ENCODE data around the gene CFAP52. TPM values are rescaled to one million over a fixed set of nuclear protein-coding genes. Genes with fewer than 3 reads are reported as not detected.
"Not testable (repeated sequence)": the region's sequence is repeated elsewhere in the genome, so short reads cannot be mapped to it uniquely, and the experiment has no call there.

Gene CFAP52
- total RNA-seq, 5 donors from 2014 or later (not counting 1 experiment from before 2014, with no cell fraction given) = not detected

DNA sequence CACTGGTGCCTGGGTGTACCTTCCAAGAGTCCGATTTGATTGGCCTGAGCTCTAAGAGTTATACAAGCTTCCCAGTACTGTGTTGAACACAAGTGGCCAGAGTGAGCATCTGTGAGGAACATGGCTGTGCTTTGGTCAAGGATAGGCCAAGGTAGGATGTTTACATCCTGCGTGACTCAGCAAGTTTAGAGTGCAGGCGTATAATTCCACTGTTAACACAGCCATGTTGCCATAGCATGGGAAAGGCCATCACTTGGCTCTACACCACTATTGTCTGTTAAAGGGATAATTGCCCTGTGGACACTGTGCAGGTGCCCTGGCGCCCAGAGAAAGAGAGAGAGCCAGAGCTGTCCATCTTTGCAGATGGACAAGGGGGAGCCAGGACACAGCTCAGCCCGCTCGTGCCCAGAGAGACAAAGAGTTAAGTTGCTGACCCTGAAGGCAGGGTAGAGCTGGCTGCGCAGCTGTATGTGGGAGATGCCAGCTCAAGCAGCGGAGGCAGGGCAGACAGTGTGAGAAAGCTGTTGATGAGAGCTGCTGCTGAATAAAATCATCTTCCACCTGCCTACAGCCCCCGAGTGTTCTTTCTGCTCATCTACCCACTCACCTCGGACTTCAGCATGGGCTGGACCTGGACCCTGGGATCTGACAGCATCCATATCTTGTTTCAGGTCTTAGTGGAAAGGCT is 11.7 kb downstream of the CFAP52 start:
- H3K4me3 Mint-ChIP-seq = no peak overlapping the region
- H3K9me3 Mint-ChIP-seq = peaks cover 3 to 11% (median 7%) of the 10 kb centered on the region in 3 donors
- ChIA-PET POLR2A (no interaction called here), CTCF (no interaction called here)
- no peaks in the 10 kb centered on the region for H3K4me1 ChIP-seq (ENCODE audit: control insufficient read depth in 1 of 2, extremely low read depth in 1 of 2, insufficient read depth in 2 of 2, low read length in 2 of 2)
- 85% methylated on average over 6 of the region's 10 CpGs for WGBS (ENCODE audit: insufficient coverage)
- no peaks in the 10 kb centered on the region for H3K9me3 ChIP-seq
- H3K27me3 ChIP-seq (replicated peaks in 1 of 2; ENCODE audit: control insufficient read depth in 2 of 2, extremely low read depth in 1 of 2, insufficient read depth in 2 of 2, low read length in 1 of 2) = peaks cover 0 to 8% of the 10 kb centered on the region in 2 experiments
- no peak overlapping the region for H3K27ac ChIP-seq (ENCODE audit: low read length)
- H3K27ac Mint-ChIP-seq = no peak overlapping the region
- ATAC-seq (replicated peaks in 1 of 4) (no peak), DNase-seq (no peak)
- no peaks in the 10 kb centered on the region for H3K36me3 Mint-ChIP-seq
- no peaks in the 10 kb centered on the region for H3K36me3 ChIP-seq (ENCODE audit: control insufficient read depth in 2 of 2, extremely low read depth in 1 of 2, insufficient read depth in 1 of 2, low read length in 1 of 2)
- no peak overlapping the region for H3K4me3 ChIP-seq (ENCODE audit: control insufficient read depth in 1 of 2, extremely low read depth in 1 of 2, low read length in 1 of 2)
- peaks cover 0 to 3% (median 0%) of the 10 kb centered on the region in 3 donors for H3K4me1 Mint-ChIP-seq
- peaks cover 2 to 8% of the 10 kb centered on the region in 2 donors for H3K27me3 Mint-ChIP-seq

GRCh38 chr17:9594065-9594464 is 17.6 kb downstream of the CFAP52 start:
- no peak overlapping the region for H3K4me3 Mint-ChIP-seq

DNA sequence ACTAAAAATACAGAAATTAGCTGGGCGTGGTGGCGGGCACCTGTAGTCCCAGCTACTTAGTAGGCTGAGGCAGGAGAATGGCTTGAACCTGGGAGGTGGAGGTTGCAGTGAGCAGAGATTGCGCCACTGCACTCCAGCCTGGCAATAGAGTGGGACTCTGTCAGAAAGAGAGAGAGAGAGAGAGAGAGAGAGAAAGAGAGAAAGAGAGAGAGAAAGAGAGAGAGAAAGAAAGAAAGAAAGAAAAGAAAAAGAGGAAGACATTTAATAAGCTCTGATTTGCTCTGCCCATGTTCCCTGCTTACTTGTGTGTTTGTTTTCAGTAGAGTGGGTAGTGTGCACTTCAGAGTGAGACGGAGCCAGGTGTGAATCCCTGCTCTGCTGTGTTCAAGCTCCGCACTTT is 21.2 kb downstream of the CFAP52 start:
- H3K9me3 ChIP-seq; H3K4me1 ChIP-seq (ENCODE audit: control insufficient read depth in 1 of 2, extremely low read depth in 1 of 2, insufficient read depth in 2 of 2, low read length in 2 of 2); H3K36me3 Mint-ChIP-seq; H3K36me3 ChIP-seq (ENCODE audit: control insufficient read depth in 2 of 2, extremely low read depth in 1 of 2, insufficient read depth in 1 of 2, low read length in 1 of 2); CTCF ChIA-PET; ATAC-seq (replicated peaks in 1 of 4); H3K9me3 Mint-ChIP-seq; H3K4me3 Mint-ChIP-seq; DNase-seq; POLR2A ChIA-PET; H3K4me3 ChIP-seq (ENCODE audit: control insufficient read depth in 1 of 2, extremely low read depth in 1 of 2, low read length in 1 of 2); H3K27ac ChIP-seq (ENCODE audit: low read length); H3K4me1 Mint-ChIP-seq; H3K27ac Mint-ChIP-seq: not testable (repeated sequence)
- H3K27me3 Mint-ChIP-seq = peaks cover 12 to 18% of the 10 kb centered on the region in 2 donors
- WGBS (ENCODE audit: insufficient coverage) = 95% methylated on average over 4 of the region's 5 CpGs
- peaks cover 0 to 14% of the 10 kb centered on the region in 2 experiments for H3K27me3 ChIP-seq (replicated peaks in 1 of 2; ENCODE audit: control insufficient read depth in 2 of 2, extremely low read depth in 1 of 2, insufficient read depth in 2 of 2, low read length in 1 of 2)

More at GRCh38 chr17:9594065-9594464, 17.6 kb downstream of the CFAP52 start:
- Histone ChIP-seq H3K9me3 (no peaks in the 10 kb centered on the region), H3K4me1 (ENCODE audit: control insufficient read depth in 1 of 2, extremely low read depth in 1 of 2, insufficient read depth in 2 of 2, low read length in 2 of 2) (no peaks in the 10 kb centered on the region), H3K27ac (ENCODE audit: low read length) (no peak overlapping the region), H3K4me3 (ENCODE audit: control insufficient read depth in 1 of 2, extremely low read depth in 1 of 2, low read length in 1 of 2) (no peak overlapping the region), H3K27me3 (replicated peaks in 1 of 2; ENCODE audit: control insufficient read depth in 2 of 2, extremely low read depth in 1 of 2, insufficient read depth in 2 of 2, low read length in 1 of 2) (peaks cover 0 to 9% of the 10 kb centered on the region in 2 experiments), H3K36me3 (ENCODE audit: control insufficient read depth in 2 of 2, extremely low read depth in 1 of 2, insufficient read depth in 1 of 2, low read length in 1 of 2) (no peaks in the 10 kb centered on the region)
- no peak for DNase-seq
- H3K36me3 Mint-ChIP-seq = no peaks in the 10 kb centered on the region
- CTCF ChIA-PET = no interaction called here
- H3K27ac Mint-ChIP-seq = no peak overlapping the region
- H3K4me1 Mint-ChIP-seq = no peaks in the 10 kb centered on the region
- H3K27me3 Mint-ChIP-seq = peaks cover 8 to 15% of the 10 kb centered on the region in 2 donors
- whole genome bisulfite sequencing (ENCODE audit: insufficient coverage) = 88% methylated on average over 2 of the region's 6 CpGs
- POLR2A ChIA-PET = no interaction called here
- H3K9me3 Mint-ChIP-seq = no peaks in the 10 kb centered on the region
- no peak for ATAC-seq (replicated peaks in 1 of 4)

- H3K27me3 ChIP-seq (replicated peaks in 1 of 2; ENCODE audit: control insufficient read depth in 2 of 2, extremely low read depth in 1 of 2, insufficient read depth in 2 of 2, low read length in 1 of 2) = peaks cover 0 to 14% of the 10 kb centered on the region in 2 experiments
- WGBS (ENCODE audit: insufficient coverage) = 100% methylated on average over 1 of the region's 4 CpGs
- POLR2A ChIA-PET = no interaction called here
- no peaks in the 10 kb centered on the region for H3K36me3 ChIP-seq (ENCODE audit: control insufficient read depth in 2 of 2, extremely low read depth in 1 of 2, insufficient read depth in 1 of 2, low read length in 1 of 2)
- H3K27me3 Mint-ChIP-seq = peaks cover 14 to 18% of the 10 kb centered on the region in 2 donors
- CTCF ChIA-PET = interaction anchor here in 1 of 2 donors (0.6 kb wide), 1 partner anchor 17 kb away, joined by 4 read pairs; no protein-coding TSS in a partner anchor
- H3K4me3 ChIP-seq (ENCODE audit: control insufficient read depth in 1 of 2, extremely low read depth in 1 of 2, low read length in 1 of 2) = no peak overlapping the region
- H3K36me3 Mint-ChIP-seq = no peaks in the 10 kb centered on the region
- H3K27ac Mint-ChIP-seq = no peak overlapping the region
- no peak for DNase-seq
- no peaks in the 10 kb centered on the region for H3K4me1 ChIP-seq (ENCODE audit: control insufficient read depth in 1 of 2, extremely low read depth in 1 of 2, insufficient read depth in 2 of 2, low read length in 2 of 2)
- no peaks in the 10 kb centered on the region for H3K4me1 Mint-ChIP-seq
- no peak overlapping the region for H3K4me3 Mint-ChIP-seq
- ATAC-seq (replicated peaks in 1 of 4) = no peak
- no peaks in the 10 kb centered on the region for H3K9me3 Mint-ChIP-seq
- no peak overlapping the region for H3K27ac ChIP-seq (ENCODE audit: low read length)
- H3K9me3 ChIP-seq = no peaks in the 10 kb centered on the region
Measured at GRCh38 chr17:9598661-9599060, 22.2 kb downstream of the CFAP52 start.

DNA sequence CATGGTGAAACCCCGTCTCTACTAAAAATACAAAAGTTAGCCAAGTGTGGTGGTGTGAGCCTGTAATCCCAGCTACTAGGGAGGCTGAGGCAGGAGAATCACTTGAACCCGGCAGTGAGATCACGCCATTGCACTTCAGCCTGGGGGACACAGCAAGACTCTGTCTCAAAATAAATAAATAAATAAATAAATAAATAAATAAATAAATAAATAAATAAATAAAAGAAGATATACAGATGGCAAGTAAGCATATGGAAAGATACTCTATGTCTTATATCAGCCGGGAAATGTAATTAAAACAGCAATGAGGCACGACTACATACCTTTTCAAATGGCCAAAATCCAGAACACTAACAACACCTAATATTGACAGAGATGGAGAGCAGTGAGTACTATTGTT is 28.1 kb downstream of the CFAP52 start:
- H3K4me1 ChIP-seq (ENCODE audit: control insufficient read depth in 1 of 2, extremely low read depth in 1 of 2, insufficient read depth in 2 of 2, low read length in 2 of 2); H3K36me3 ChIP-seq (ENCODE audit: control insufficient read depth in 2 of 2, extremely low read depth in 1 of 2, insufficient read depth in 1 of 2, low read length in 1 of 2); H3K9me3 ChIP-seq; H3K9me3 Mint-ChIP-seq; H3K4me3 ChIP-seq (ENCODE audit: control insufficient read depth in 1 of 2, extremely low read depth in 1 of 2, low read length in 1 of 2); DNase-seq; CTCF ChIA-PET; H3K27ac ChIP-seq (ENCODE audit: low read length); H3K4me1 Mint-ChIP-seq; ATAC-seq (replicated peaks in 1 of 4); POLR2A ChIA-PET; H3K27ac Mint-ChIP-seq; H3K36me3 Mint-ChIP-seq; H3K4me3 Mint-ChIP-seq: not testable (repeated sequence)
- WGBS (ENCODE audit: insufficient coverage) = no CpG with 5 or more reads among the region's 5 CpGs
- peaks cover 0 to 11% of the 10 kb centered on the region in 2 experiments for H3K27me3 ChIP-seq (replicated peaks in 1 of 2; ENCODE audit: control insufficient read depth in 2 of 2, extremely low read depth in 1 of 2, insufficient read depth in 2 of 2, low read length in 1 of 2)
- peaks cover 21 to 22% of the 10 kb centered on the region in 2 donors for H3K27me3 Mint-ChIP-seq

- no peaks in the 10 kb centered on the region for H3K9me3 Mint-ChIP-seq
- Histone ChIP-seq H3K27ac (ENCODE audit: low read length) (no peak overlapping the region), H3K4me1 (ENCODE audit: control insufficient read depth in 1 of 2, extremely low read depth in 1 of 2, insufficient read depth in 2 of 2, low read length in 2 of 2) (no peaks in the 10 kb centered on the region), H3K9me3 (no peaks in the 10 kb centered on the region), H3K36me3 (ENCODE audit: control insufficient read depth in 2 of 2, extremely low read depth in 1 of 2, insufficient read depth in 1 of 2, low read length in 1 of 2) (no peaks in the 10 kb centered on the region), H3K27me3 (replicated peaks in 1 of 2; ENCODE audit: control insufficient read depth in 2 of 2, extremely low read depth in 1 of 2, insufficient read depth in 2 of 2, low read length in 1 of 2) (peaks cover 0 to 3% of the 10 kb centered on the region in 2 experiments), H3K4me3 (ENCODE audit: control insufficient read depth in 1 of 2, extremely low read depth in 1 of 2, low read length in 1 of 2) (no peak overlapping the region)
- ATAC-seq (replicated peaks in 1 of 4) = no peak
- no peaks in the 10 kb centered on the region for H3K4me1 Mint-ChIP-seq
- no peak for DNase-seq
- no CpG with 5 or more reads among the region's 6 CpGs for WGBS (ENCODE audit: insufficient coverage)
- H3K27me3 Mint-ChIP-seq = peaks cover 18% of the 10 kb centered on the region in 2 donors
- ChIA-PET CTCF (no interaction called here), POLR2A (no interaction called here)
- H3K27ac Mint-ChIP-seq = no peak overlapping the region
- no peaks in the 10 kb centered on the region for H3K36me3 Mint-ChIP-seq
- H3K4me3 Mint-ChIP-seq = no peak overlapping the region
Measured at GRCh38 chr17:9606453-9606852, 30.0 kb downstream of the CFAP52 start.

Data from T-cell (primary cell).